ENCODE measurements around the gene COBLL1.

COBLL1 gene

GRCh38 chr2:164826293-164827243 is 15.1 kb downstream of the COBLL1 start:
- DNase-seq (ENCODE audit: extremely low read depth, low read depth): peak; percentile 35
- no peak for TF ChIP-seq CTCF (IDR thresholded peaks at IDR 0.05; ENCODE audit: low read depth, low read length)

- DNase-seq (ENCODE audit: extremely low read depth, low read depth): no peak
- no peak for TF ChIP-seq CTCF (IDR thresholded peaks at IDR 0.05; ENCODE audit: low read depth, low read length)
Measured at GRCh38 chr2:164824872-164825271, 16.8 kb downstream of the COBLL1 start.

GRCh38 chr2:164823126-164823525 is 18.5 kb downstream of the COBLL1 start:
- DNase-seq (ENCODE audit: extremely low read depth, low read depth): no peak
- TF ChIP-seq CTCF (IDR thresholded peaks at IDR 0.05; ENCODE audit: low read depth, low read length): no peak

DNA sequence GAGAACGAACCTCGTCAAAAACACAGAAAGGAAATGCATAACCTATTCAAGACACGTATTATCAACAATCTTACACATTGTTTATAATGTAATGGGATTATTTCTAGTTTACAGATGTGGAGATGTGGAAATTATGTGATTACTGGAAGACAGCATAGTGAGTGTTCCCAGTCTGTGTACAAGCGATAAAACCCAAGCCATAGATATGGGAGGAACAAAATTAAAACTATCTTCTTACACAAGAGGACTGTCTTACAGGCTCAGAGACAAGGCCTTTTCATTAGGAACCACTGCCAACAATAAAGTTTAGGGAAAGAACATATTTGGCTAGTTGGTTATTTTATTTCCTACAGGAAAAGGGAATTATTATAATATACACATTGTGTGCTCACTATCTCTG is 20.3 kb downstream of the COBLL1 start:
- DNase-seq (ENCODE audit: extremely low read depth, low read depth): no peak
- no peak for TF ChIP-seq CTCF (IDR thresholded peaks at IDR 0.05; ENCODE audit: low read depth, low read length)

GRCh38 chr2:164818149-164819136 is 23.2 kb downstream of the COBLL1 start:
- TF ChIP-seq CTCF (IDR thresholded peaks at IDR 0.05; ENCODE audit: low read depth, low read length): no peak

GRCh38 chr2:164816900-164817299 is 24.7 kb downstream of the COBLL1 start:
- no peak for TF ChIP-seq CTCF (IDR thresholded peaks at IDR 0.05; ENCODE audit: low read depth, low read length)
- no peak for DNase-seq (ENCODE audit: extremely low read depth, low read depth)

More at GRCh38 chr2:164818149-164819136, 23.2 kb downstream of the COBLL1 start:
- no peak for DNase-seq (ENCODE audit: extremely low read depth, low read depth)

All from AG09319 (cell line).